Esophagus squamous epithelium (tissue), 4 donors: ENCODE results near the gene TNFRSF12A.

ENCODE experiments used
- CTCF ChIP-seq, 6 experiments: fragments of 450-650 bp in 4 of 6; fragments of 200-600 bp in 2 of 6; sonication (generic) in 2 of 6; IDR thresholded peaks; one replicate each; pipeline ENCODE4 v1.5.1; 2016 to 2019; ENCODE audit warnings: antibody characterized with exemption in 6 of 6, mild to moderate bottlenecking in 4 of 6, moderate library complexity in 4 of 6
- POLR2A ChIP-seq, 4 donors: fragments of 450-650 bp; IDR thresholded peaks; one replicate each; pipeline ENCODE4 v1.6.1; 2017; ENCODE audit warnings: antibody characterized with exemption in 4 of 4, mild to moderate bottlenecking in 4 of 4, moderate library complexity in 3 of 4

GRCh38 chr16:3026003-3026378, 5.8 kb downstream of the TNFRSF12A start:
- no peak for TF ChIP-seq CTCF (IDR thresholded peaks at IDR 0.05)
- no peak for TF ChIP-seq POLR2A (IDR thresholded peaks at IDR 0.05)
